ENCODE data around the gene ASPDH.

ASPDH gene

DNA sequence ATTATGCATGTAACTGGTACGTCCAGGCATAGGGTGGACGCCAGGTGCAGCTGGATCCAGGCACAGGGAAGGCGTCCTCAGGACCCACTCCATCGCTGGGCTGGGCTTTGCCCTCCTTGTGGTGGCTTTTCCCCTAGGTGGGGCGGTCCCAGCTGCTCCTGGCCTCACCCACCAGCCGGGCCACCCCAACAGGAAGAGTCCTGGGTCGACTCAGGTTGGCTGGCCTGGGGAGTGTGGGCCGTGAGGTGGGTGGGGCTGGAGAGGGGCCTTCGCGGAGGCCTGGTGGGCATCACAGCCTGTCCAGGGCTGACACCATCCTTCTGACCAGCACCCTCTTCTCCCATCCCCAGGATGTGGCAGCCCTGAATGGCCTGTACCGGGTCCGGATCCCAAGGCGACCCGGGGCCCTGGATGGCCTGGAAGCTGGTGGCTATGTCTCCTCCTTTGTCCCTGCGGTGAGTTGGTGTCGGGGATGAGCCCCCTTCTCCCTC is 33.9 kb downstream of the ASPDH start:
- peaks cover 21 to 61% (median 55%) of the 10 kb centered on the region in 3 donors for H3K36me3 ChIP-seq
- H3K27me3 ChIP-seq, result no peaks in the 10 kb centered on the region
- intact Hi-C loops (cut with DNase I; ENCODE audit: low total_unique reads), result no loop called here
- no peak for TF ChIP-seq CTCF (IDR thresholded peaks at IDR 0.05)
- no peak overlapping the region for H3K4me3 ChIP-seq
- peaks cover 0 to 21% (median 14%) of the 10 kb centered on the region in 4 donors for H3K4me1 ChIP-seq
- no peak overlapping the region for H3K27ac ChIP-seq
- H3K9me3 ChIP-seq, result no peaks in the 10 kb centered on the region
- no peak for DNase-seq

- H3K36me3 ChIP-seq, result peaks cover 21 to 54% (median 53%) of the 10 kb centered on the region in 3 donors
- H3K27me3 ChIP-seq, result no peaks in the 10 kb centered on the region
- no peak for TF ChIP-seq CTCF (IDR thresholded peaks at IDR 0.05)
- H3K4me1 ChIP-seq, result peaks cover 0 to 21% (median 14%) of the 10 kb centered on the region in 4 donors
- no peaks in the 10 kb centered on the region for H3K9me3 ChIP-seq
- intact Hi-C loops (cut with DNase I; ENCODE audit: low total_unique reads), result no loop called here
- no peak overlapping the region for H3K4me3 ChIP-seq
- H3K27ac ChIP-seq, result no peak overlapping the region
- no peak for DNase-seq
These were observed 34.6 kb downstream of the ASPDH start for GRCh38 chr19:50478901-50479715.

- no peaks in the 10 kb centered on the region for H3K9me3 ChIP-seq
- H3K36me3 ChIP-seq, result peaks cover 21 to 46% (median 43%) of the 10 kb centered on the region in 3 donors
- no peaks in the 10 kb centered on the region for H3K27me3 ChIP-seq
- peaks cover 0 to 21% (median 14%) of the 10 kb centered on the region in 4 donors for H3K4me1 ChIP-seq
- H3K4me3 ChIP-seq, result no peak overlapping the region
- intact Hi-C loops (cut with DNase I; ENCODE audit: low total_unique reads), result no loop called here
- no peak for TF ChIP-seq CTCF (IDR thresholded peaks at IDR 0.05)
- DNase-seq, result no peak
- no peak overlapping the region for H3K27ac ChIP-seq
These were observed 35.8 kb downstream of the ASPDH start for GRCh38 chr19:50477751-50478515.

GRCh38 chr19:50476907-50477238 is 36.8 kb downstream of the ASPDH start:
- Histone ChIP-seq H3K4me1 (peaks cover 0 to 21% (median 14%) of the 10 kb centered on the region in 4 donors), H3K27ac (peak overlapping the region; percentile 69 to 76), H3K4me3 (peak overlapping the region; percentile 86 to 90), H3K36me3 (peaks cover 18 to 35% (median 32%) of the 10 kb centered on the region in 3 donors), H3K9me3 (no peaks in the 10 kb centered on the region), H3K27me3 (no peaks in the 10 kb centered on the region)
- no peak for TF ChIP-seq CTCF (IDR thresholded peaks at IDR 0.05)
- intact Hi-C loops (cut with DNase I; ENCODE audit: low total_unique reads), result loop anchor here (1.0 kb wide), 1 partner anchor 34 kb away; the partner anchor contains the start of gene JOSD2
- no peak for DNase-seq

GRCh38 chr19:50476224-50476906 is 37.3 kb downstream of the ASPDH start, which contains the start of the genes EMC10 and GARIN5A:
TSS of gene EMC10 (plus strand) at chr19:50476507. CDS start at chr19:50476545, 38 bp downstream.
TSS of gene GARIN5A (minus strand) at chr19:50476848. CDS start at chr19:50476388, 460 bp downstream.
- DNase-seq, result peak; percentile 68 to 90
- Histone ChIP-seq H3K36me3 (peaks cover 13 to 30% (median 27%) of the 10 kb centered on the region in 3 donors), H3K9me3 (no peaks in the 10 kb centered on the region), H3K27me3 (no peaks in the 10 kb centered on the region), H3K4me3 (peak within 1 kb of the TSS; percentile 86 to 90), H3K4me1 (peaks cover 0 to 21% (median 14%) of the 10 kb centered on the region in 4 donors), H3K27ac (peak within 1 kb of the TSS; percentile 69 to 76)
- intact Hi-C loops (cut with DNase I; ENCODE audit: low total_unique reads), result loop anchor here (1.0 kb wide), 1 partner anchor 35 kb away; the partner anchor contains the start of gene JOSD2
- TF ChIP-seq CTCF (IDR thresholded peaks at IDR 0.05), result no peak
